Chondrocyte (in vitro differentiated cells): ENCODE results near the gene CDC6. TPM values are rescaled to one million over a fixed set of nuclear protein-coding genes. Genes with fewer than 3 reads are reported as not detected.
A peak's percentile ranks its signal among the peaks of the same experiment; 100 is the strongest.

ENCODE experiments used
- DNase-seq: peaks from one replicate; pipeline ENCODE4 v3.0.0; 2021; ENCODE audit warnings: mixed read lengths, low spot score
- H3K27ac Mint-ChIP-seq: one replicate; pipeline ENCODE4 v1.8.0; 2021; ENCODE audit warnings: mild to moderate bottlenecking, moderate library complexity, mixed read lengths; ENCODE audit not compliant: unreplicated experiment
- H3K27me3 Mint-ChIP-seq: 2 replicates; pipeline ENCODE4 v1.8.0; 2021; ENCODE audit warnings: low read depth, mixed read lengths
- H3K36me3 Mint-ChIP-seq: 2 replicates; pipeline ENCODE4 v1.8.0; 2021; ENCODE audit warnings: low read depth, mixed read lengths
- H3K4me1 Mint-ChIP-seq: 2 replicates; pipeline ENCODE4 v1.8.0; 2021; ENCODE audit warnings: low read depth, mild to moderate bottlenecking, mixed read lengths
- H3K4me3 Mint-ChIP-seq: one replicate; pipeline ENCODE4 v1.8.0; 2021; ENCODE audit warnings: mild to moderate bottlenecking, moderate library complexity, mixed read lengths; ENCODE audit not compliant: unreplicated experiment
- H3K9me3 Mint-ChIP-seq: 2 replicates; pipeline ENCODE4 v1.8.0; 2021; ENCODE audit warnings: low read depth, mixed read lengths
- CTCF ChIP-seq: fragments of 200-600 bp; sonication (generic); IDR thresholded peaks from 2 replicates; pipeline ENCODE4 v1.5.0; 2021; ENCODE audit warnings: antibody characterized with exemption, mild to moderate bottlenecking, moderate library complexity
- total RNA-seq: library from RNA; stranded (reverse); gene quantifications from 3 replicates; pipeline ENCODE4 v1.2.1, GENCODE V29; 2021

CDC6 gene
- total RNA-seq, 1 donor from 2014 or later, result 9.9 TPM

DNA sequence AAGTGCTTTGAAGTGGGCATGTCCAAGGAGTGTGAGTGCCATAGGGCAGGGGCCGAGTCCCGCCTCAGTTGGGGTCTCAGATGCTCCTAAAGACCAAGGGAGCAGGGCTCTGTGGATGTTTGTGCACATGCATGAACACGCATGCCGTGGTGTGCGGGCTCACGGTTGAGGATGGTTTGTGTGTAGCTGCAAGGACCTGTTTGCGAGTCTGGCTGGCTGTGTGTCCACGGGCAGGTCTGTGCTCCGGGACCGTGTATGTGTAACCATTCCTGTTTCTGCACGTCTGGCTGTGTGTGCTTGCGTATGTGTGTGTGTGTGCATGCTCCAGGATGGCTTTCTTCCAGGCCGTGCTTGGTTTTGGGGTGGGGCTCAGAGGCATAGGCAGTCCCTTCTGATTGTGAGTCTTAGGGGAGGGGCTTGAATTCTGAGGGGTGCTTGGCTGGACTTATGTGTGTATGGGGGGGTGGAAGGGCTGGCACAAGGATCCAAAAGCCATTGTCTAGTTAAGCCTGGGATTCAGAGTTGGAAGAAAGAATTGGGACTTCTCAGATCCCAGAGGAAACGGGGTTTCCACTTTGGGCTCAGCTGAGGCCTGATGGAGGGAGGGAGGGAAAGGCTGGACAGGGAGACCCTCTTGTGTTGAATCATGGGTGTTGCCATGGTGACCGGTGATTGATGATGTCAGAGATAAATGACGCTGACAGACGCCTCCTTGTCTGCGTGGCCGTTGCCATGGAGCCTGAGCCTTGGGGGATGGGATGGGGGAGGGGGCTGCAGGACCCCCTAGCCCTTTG lies 62.4 kb downstream of the CDC6 start:
- H3K4me3 Mint-ChIP-seq, result no peak overlapping the region
- peaks cover 27% of the 10 kb centered on the region for H3K36me3 Mint-ChIP-seq
- peak overlapping the region; percentile 82 for H3K27ac Mint-ChIP-seq
- H3K27me3 Mint-ChIP-seq, result no peaks in the 10 kb centered on the region
- no peaks in the 10 kb centered on the region for H3K9me3 Mint-ChIP-seq
- H3K4me1 Mint-ChIP-seq, result peaks cover 51% of the 10 kb centered on the region
- DNase-seq, result no peak
- no peak for TF ChIP-seq CTCF

DNA sequence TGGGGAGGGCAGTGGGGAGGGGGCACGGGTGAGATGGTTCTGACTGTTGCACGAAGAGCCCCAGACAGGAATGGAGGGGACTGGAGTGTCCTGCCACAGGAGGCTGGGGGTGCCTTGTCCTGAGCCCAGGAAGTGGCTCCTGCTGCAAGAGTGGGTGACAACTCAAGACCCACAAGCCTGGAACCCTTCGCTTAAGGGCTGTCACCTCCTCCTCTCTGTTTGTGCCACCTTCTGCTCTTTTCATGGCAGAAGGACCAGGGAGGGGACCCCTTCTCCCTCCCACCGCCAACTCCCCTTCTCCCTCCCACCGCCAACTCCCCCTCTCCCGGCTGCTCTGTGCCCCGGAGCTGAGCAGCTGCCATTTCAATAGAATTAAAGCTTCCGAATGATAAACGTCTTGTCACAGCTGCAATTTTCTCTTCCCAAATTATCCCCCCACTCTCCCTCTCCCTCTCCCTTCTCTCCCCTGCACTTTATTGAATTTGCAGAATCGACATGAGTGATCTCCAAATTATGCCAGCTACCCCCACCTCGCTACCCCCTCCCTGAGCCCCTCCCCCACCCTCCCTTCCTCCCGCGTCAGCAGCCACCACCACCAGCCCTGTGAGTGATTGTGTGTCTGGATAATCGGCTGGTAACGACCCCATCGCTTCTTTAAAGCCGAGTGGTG lies 63.1 kb downstream of the CDC6 start:
- Mint-ChIP-seq H3K27me3 (no peaks in the 10 kb centered on the region), H3K9me3 (no peaks in the 10 kb centered on the region), H3K36me3 (peaks cover 32% of the 10 kb centered on the region), H3K4me3 (no peak overlapping the region), H3K4me1 (peaks cover 47% of the 10 kb centered on the region), H3K27ac (peak overlapping the region; percentile 82)
- TF ChIP-seq CTCF, result no peak
- DNase-seq, result no peak

DNA sequence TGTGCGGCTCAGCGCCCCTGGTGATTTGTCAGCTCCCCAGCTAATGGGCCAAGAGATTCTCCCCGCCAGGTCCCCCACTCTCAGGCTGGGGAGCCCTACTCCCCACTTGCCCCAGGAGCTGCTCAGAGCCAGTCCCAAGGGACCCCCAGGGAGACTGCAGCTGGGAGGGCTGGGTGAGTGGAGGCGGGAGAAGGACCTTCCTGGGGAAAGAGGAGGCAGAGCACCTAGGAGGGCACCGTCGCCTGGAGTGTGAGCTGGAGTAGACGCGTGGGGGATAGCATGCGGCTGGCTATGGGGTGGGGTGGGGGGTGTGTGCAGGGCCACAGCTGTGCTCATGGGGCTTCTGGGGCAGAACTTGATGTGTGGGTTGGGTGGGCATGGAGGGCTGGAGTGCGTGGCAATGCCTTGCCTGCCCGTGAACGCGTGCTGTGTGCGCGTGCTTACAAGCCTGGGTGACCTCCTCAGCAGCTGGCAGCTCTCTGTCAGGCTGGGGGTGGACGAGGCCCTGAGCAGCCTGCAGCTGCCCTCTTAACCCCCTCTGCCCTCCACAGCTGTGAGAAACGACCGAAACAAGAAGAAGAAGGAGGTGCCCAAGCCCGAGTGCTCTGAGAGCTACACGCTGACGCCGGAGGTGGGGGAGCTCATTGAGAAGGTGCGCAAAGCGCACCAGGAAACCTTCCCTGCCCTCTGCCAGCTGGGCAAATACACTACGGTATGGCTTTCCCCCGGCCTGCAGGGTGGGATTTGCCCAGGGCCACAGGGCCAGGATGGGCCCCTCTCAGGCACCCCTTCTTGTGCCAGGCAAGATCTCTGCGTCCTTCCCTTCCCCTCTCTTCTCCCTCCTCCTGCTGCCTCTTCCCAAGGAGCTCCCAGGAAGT lies 63.9 kb downstream of the CDC6 start:
- no peak for DNase-seq
- peaks cover 39% of the 10 kb centered on the region for H3K4me1 Mint-ChIP-seq
- H3K27ac Mint-ChIP-seq, result no peak overlapping the region
- TF ChIP-seq CTCF, result no peak
- no peaks in the 10 kb centered on the region for H3K9me3 Mint-ChIP-seq
- H3K27me3 Mint-ChIP-seq, result no peaks in the 10 kb centered on the region
- H3K4me3 Mint-ChIP-seq, result no peak overlapping the region
- peaks cover 32% of the 10 kb centered on the region for H3K36me3 Mint-ChIP-seq

- Mint-ChIP-seq H3K4me1 (peaks cover 32% of the 10 kb centered on the region), H3K4me3 (no peak overlapping the region), H3K27me3 (no peaks in the 10 kb centered on the region), H3K27ac (no peak overlapping the region), H3K36me3 (peaks cover 32% of the 10 kb centered on the region), H3K9me3 (no peaks in the 10 kb centered on the region)
- TF ChIP-seq CTCF, result no peak
- no peak for DNase-seq
Observed at GRCh38 chr17:40352237-40352778, 64.6 kb downstream of the CDC6 start.
